NCI-H446 treated with DMSO at 0.1 percent for 48 hours (cell line): ENCODE measurements around the gene MSH6.
"Not testable (repeated sequence)": the region's sequence is repeated elsewhere in the genome, so short reads cannot be mapped to it uniquely, and the experiment has no call there.

Experiments used
- DNase-seq: peaks from one replicate; lab custom pipeline; 2025; lab: John Stamatoyannopoulos, UW

Gene MSH6

GRCh38 chr2:47844162-47844561 lies 61.2 kb downstream of the MSH6 start:
- DNase-seq, result no peak

GRCh38 chr2:47849368-47849767 lies 66.4 kb downstream of the MSH6 start:
- no peak for DNase-seq

- DNase-seq, result no peak
These were observed 67.3 kb downstream of the MSH6 start for GRCh38 chr2:47850198-47850597.

GRCh38 chr2:47853067-47853777 lies 70.3 kb downstream of the MSH6 start:
- not testable (repeated sequence) for DNase-seq
